Thymus (tissue), 11 donors: ENCODE results near the gene CSKMT. TPM values are rescaled to one million over a fixed set of nuclear protein-coding genes. Genes with fewer than 3 reads are reported as not detected.
"Not testable (repeated sequence)": the region's sequence is repeated elsewhere in the genome, so short reads cannot be mapped to it uniquely, and the experiment has no call there.

ENCODE experiments used
- DNase-seq, 9 donors: peaks; one replicate each; pipeline ENCODE4 v3.0.0-alpha.2; 2013; ENCODE audit warnings: low spot score in 9 of 9, low read depth in 6 of 9, missing footprints in 1 of 9
- H3K27ac ChIP-seq, 2 donors: one replicate each; pipeline ENCODE4 v1.5.1; 2013; ENCODE audit warnings: control low read depth in 1 of 2, low read depth in 1 of 2, low read length in 1 of 2, mild to moderate bottlenecking in 1 of 2, moderate library complexity in 1 of 2
- H3K27me3 ChIP-seq, 2 donors: one replicate each; pipeline ENCODE4 v1.5.1; 2013; ENCODE audit warnings: low read length in 1 of 2; ENCODE audit not compliant: control insufficient read depth in 2 of 2, insufficient read depth in 1 of 2
- H3K36me3 ChIP-seq, 2 donors: one replicate each; pipeline ENCODE4 v1.5.1; 2013; ENCODE audit warnings: low read length in 1 of 2, mild to moderate bottlenecking in 1 of 2, moderate library complexity in 1 of 2; ENCODE audit not compliant: control insufficient read depth in 2 of 2, insufficient read depth in 2 of 2
- H3K4me1 ChIP-seq, 2 donors: one replicate each; pipeline ENCODE4 v1.5.1; 2013; ENCODE audit warnings: low read length in 2 of 2; ENCODE audit not compliant: control insufficient read depth in 2 of 2, insufficient read depth in 2 of 2
- H3K4me3 ChIP-seq, 2 donors: one replicate each; pipeline ENCODE4 v1.5.1; 2013; ENCODE audit warnings: low read length in 2 of 2, control low read depth in 1 of 2, mild to moderate bottlenecking in 1 of 2
- H3K9me3 ChIP-seq, 2 donors: one replicate each; pipeline ENCODE4 v1.5.1; 2013; ENCODE audit warnings: low read length in 1 of 2, mild to moderate bottlenecking in 1 of 2; ENCODE audit not compliant: control insufficient read depth in 2 of 2, insufficient read depth in 1 of 2
- WGBS: extraction: QIAGEN DNeasy Blood & Tissue Kit; methylation state at CpG from one replicate; pipeline ENCODE4 v1.1.7; 2013; 5-methylcytosine and 5-hydroxymethylcytosine counted together
- polyA plus RNA-seq: library from polyadenylated mRNA; stranded (reverse); fragments of 200-250 nt; gene quantifications from one replicate; pipeline ENCODE4 v1.2.3, GENCODE V29; 2013
- total RNA-seq: library from RNA; stranded (reverse); fragments of 120-200 nt; gene quantifications from one replicate; pipeline ENCODE4 v1.2.4, GENCODE V29; 2013
- donor health status: healthy.

Gene CSKMT
- total and polyA plus RNA-seq, 2 donors, result 31.1 to 64.6 TPM

GRCh38 chr11:62693624-62694023 lies 28.5 kb downstream of the CSKMT start:
- not testable (repeated sequence) for H3K4me1 ChIP-seq, H3K27ac ChIP-seq, H3K4me3 ChIP-seq, DNase-seq, H3K9me3 ChIP-seq
- peaks cover 3 to 12% of the 10 kb centered on the region in 2 donors for H3K27me3 ChIP-seq
- 75% methylated on average over 4 of the region's 4 CpGs for WGBS
- H3K36me3 ChIP-seq, result peaks cover 40 to 44% of the 10 kb centered on the region in 2 donors

DNA sequence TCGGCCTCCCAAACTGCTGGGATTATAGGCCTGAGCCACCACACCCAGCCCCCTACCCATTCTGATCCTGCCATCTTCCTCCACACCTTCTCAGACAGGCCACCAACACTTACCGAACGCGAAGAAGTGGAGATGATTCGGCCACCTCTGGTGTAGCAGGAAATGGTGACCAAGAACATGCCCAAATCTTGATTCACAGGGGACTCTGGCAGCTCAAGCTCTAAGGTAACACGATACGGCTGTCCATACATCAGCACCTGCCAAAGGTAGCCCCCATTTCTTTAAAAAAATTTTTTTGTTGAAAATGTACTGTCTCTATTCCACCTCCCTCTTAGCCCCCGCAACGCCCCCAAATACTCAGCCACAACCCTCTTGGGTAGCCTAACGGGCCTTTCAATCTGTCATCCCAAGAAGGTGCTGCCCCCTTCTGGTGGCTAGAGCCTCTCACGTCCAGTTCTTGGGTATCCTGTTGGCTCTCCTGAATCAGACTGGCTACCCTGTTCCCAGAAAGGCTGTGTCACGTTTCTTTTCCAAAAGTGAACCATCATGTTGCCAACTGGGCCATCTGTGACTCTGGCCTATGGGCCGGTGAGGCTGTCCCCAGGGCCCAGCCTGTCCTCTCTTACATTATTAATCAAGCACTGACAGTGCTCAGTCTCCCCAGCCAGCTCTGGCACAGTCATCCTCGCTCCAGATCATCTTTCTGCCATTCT lies 29.5 kb downstream of the CSKMT start:
- H3K27ac ChIP-seq, result no peak overlapping the region
- no peaks in the 10 kb centered on the region for H3K4me1 ChIP-seq
- peaks cover 38 to 43% of the 10 kb centered on the region in 2 donors for H3K36me3 ChIP-seq
- WGBS, result 71% methylated on average over 14 of the region's 14 CpGs
- peak in 7 of 9 donors; percentile 41 to 85 (median 73) for DNase-seq
- peaks cover 0 to 2% of the 10 kb centered on the region in 2 donors for H3K27me3 ChIP-seq
- H3K4me3 ChIP-seq, result no peak overlapping the region
- no peaks in the 10 kb centered on the region for H3K9me3 ChIP-seq

- no peaks in the 10 kb centered on the region for H3K27me3 ChIP-seq
- 94% methylated on average over 11 of the region's 11 CpGs for WGBS
- H3K9me3 ChIP-seq, result no peaks in the 10 kb centered on the region
- H3K27ac ChIP-seq, result no peak overlapping the region
- no peak overlapping the region for H3K4me3 ChIP-seq
- peaks cover 7 to 20% of the 10 kb centered on the region in 2 donors for H3K4me1 ChIP-seq
- peaks cover 9 to 12% of the 10 kb centered on the region in 2 donors for H3K36me3 ChIP-seq
- no peak for DNase-seq
Measured at GRCh38 chr11:62702246-62702645, 37.1 kb downstream of the CSKMT start.

DNA sequence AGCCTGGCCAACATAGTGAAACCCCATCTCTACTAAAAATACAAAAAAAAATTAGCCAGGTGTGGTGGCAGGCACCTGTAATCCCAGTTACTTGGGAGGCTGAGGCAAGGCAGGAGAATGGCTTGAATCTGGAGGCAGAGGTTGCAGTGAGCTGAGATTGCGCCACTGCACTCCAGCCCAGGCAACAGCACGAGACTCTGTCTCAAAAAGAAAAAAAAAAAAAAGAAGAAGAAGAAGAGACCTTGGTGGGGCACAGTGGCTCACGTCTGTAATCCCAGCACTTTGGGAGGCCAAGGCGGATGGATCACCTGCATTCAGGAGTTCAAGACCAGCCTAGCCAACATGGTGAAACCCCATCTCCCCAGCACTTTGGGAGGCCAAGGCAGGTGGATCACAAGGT lies 38.8 kb downstream of the CSKMT start:
- not testable (repeated sequence) for H3K4me3 ChIP-seq, DNase-seq, H3K27me3 ChIP-seq, H3K27ac ChIP-seq, H3K9me3 ChIP-seq
- H3K36me3 ChIP-seq, result peaks cover 9 to 12% of the 10 kb centered on the region in 2 donors
- 97% methylated on average over 4 of the region's 4 CpGs for WGBS
- H3K4me1 ChIP-seq, result peaks cover 18 to 36% of the 10 kb centered on the region in 2 donors

GRCh38 chr11:62705413-62705812 lies 40.3 kb downstream of the CSKMT start:
- H3K27me3 ChIP-seq, result no peaks in the 10 kb centered on the region
- 78% methylated on average over 7 of the region's 7 CpGs for WGBS
- no peak for DNase-seq
- peaks cover 22 to 48% of the 10 kb centered on the region in 2 donors for H3K4me1 ChIP-seq
- H3K4me3 ChIP-seq, result peak overlapping the region; percentile 64 to 75
- peak overlapping the region in 1 of 2 donors; percentile 76 for H3K27ac ChIP-seq
- peaks cover 9 to 17% of the 10 kb centered on the region in 2 donors for H3K36me3 ChIP-seq
- H3K9me3 ChIP-seq, result no peaks in the 10 kb centered on the region

GRCh38 chr11:62705880-62706849 lies 41.1 kb downstream of the CSKMT start:
- WGBS, result 11% methylated on average over 73 of the region's 73 CpGs
- Histone ChIP-seq H3K4me1 (peaks cover 22 to 49% of the 10 kb centered on the region in 2 donors), H3K4me3 (peak overlapping the region; percentile 64 to 75)

GRCh38 chr11:62706850-62707247 lies 41.7 kb downstream of the CSKMT start:
- no peaks in the 10 kb centered on the region for H3K9me3 ChIP-seq
- peak overlapping the region; percentile 64 to 75 for H3K4me3 ChIP-seq
- peaks cover 22 to 49% of the 10 kb centered on the region in 2 donors for H3K4me1 ChIP-seq
- 95% methylated on average over 8 of the region's 8 CpGs for WGBS
- peak overlapping the region in 1 of 2 donors; percentile 21 for H3K27ac ChIP-seq
- H3K36me3 ChIP-seq, result peaks cover 13 to 23% of the 10 kb centered on the region in 2 donors
- no peaks in the 10 kb centered on the region for H3K27me3 ChIP-seq
- DNase-seq, result no peak

More at GRCh38 chr11:62705880-62706849, 41.1 kb downstream of the CSKMT start:
- peak in 8 of 9 donors; percentile 77 to 95 (median 88) for DNase-seq
- Histone ChIP-seq H3K9me3 (no peaks in the 10 kb centered on the region), H3K27me3 (no peaks in the 10 kb centered on the region), H3K36me3 (peaks cover 10 to 19% of the 10 kb centered on the region in 2 donors), H3K27ac (peak overlapping the region; percentile 76 to 82)

DNA sequence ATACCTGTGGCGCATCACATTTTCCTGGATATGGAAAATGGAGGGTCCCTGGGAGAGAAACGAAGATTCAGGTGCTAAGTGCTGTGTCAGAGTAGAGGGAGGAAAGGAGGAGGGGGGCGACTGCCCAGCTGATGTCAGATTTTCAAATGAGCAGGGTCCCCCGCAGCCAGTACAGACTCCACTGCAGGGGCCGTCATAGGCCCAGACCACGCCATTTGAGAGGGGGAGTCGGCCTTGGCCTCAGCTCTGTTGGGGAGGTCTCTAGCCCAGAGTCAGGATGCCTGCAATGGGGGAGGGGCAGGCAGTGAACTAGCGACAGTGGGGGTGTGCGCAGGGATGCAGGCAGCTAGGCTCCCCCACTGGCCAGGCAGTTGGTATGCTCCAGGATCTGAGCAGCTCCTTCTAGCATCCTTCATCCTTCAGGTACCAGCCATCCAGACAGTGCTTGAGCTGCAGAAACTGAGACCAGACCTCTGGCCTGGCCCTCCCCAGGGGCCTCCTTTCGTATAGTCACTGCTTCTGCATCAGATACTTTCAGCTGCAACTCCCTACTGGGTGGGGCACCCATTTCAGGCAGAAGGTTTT lies 42.3 kb downstream of the CSKMT start, which contains the start of the genes BSCL2 and GNG3:
BSCL2 (minus strand) TSS at position 148 of the 585 bp plus-strand sequence. CDS start 229 bp downstream, outside the sequence.
GNG3 (plus strand) TSS at position 400 of the 585 bp plus-strand sequence. CDS start 620 bp downstream, outside the sequence.
- Histone ChIP-seq H3K27ac (peak within 1 kb of the TSS; percentile 98 to 99), H3K4me1 (peaks cover 22 to 49% of the 10 kb centered on the region in 2 donors), H3K9me3 (no peaks in the 10 kb centered on the region), H3K27me3 (no peaks in the 10 kb centered on the region), H3K36me3 (peaks cover 12 to 26% of the 10 kb centered on the region in 2 donors), H3K4me3 (peak within 1 kb of the TSS; percentile 77 to 82)
- 89% methylated on average over 10 of the region's 10 CpGs for WGBS
- DNase-seq, result peak in 1 of 9 donors; percentile 34
